Smooth muscle cell of trachea (primary cell): ENCODE data around the gene HLA-A. TPM values are rescaled to one million over a fixed set of nuclear protein-coding genes. Genes with fewer than 3 reads are reported as not detected.

ENCODE experiments used
- total RNA-seq: library from RNA; depleted of rRNA; stranded (reverse); fragments of >200 nt; gene quantifications from 2 replicates; pipeline ENCODE4 v1.2.1, GENCODE V29; 2014

The HLA-A gene
- 281 and 453 TPM in 2 replicates for total RNA-seq

GRCh38 chr6:29942275-29943052 is at the start of gene HLA-A:
TSS of gene HLA-A (plus strand) at chr6:29942532. CDS start at chr6:29942554, 22 bp downstream.

Other genes with a start within 250 kb of the HLA-A start
- gene HLA-F, start 219.1 kb upstream of the HLA-A start, total RNA-seq: 1.3 and 1.9 TPM in 2 replicates
- 0.17 TPM in 1 of 2 replicates, not detected in the other for gene HLA-G, start 114.7 kb upstream of the HLA-A start, total RNA-seq
- 25.0 and 29.2 TPM in 2 replicates for gene POLR1H, start 118.7 kb downstream of the HLA-A start, total RNA-seq
- gene PPP1R11, start 124.7 kb downstream of the HLA-A start, total RNA-seq: 15.6 and 23.0 TPM in 2 replicates
- under 0.01 TPM in 1 of 2 replicates, not detected in the other for gene RNF39, start 133.2 kb downstream of the HLA-A start, total RNA-seq
- gene TRIM31, start 170.6 kb downstream of the HLA-A start, total RNA-seq: not detected in 2 replicates
- not detected in 2 replicates for gene TRIM40, start 193.6 kb downstream of the HLA-A start, total RNA-seq
- not detected in 2 replicates for gene TRIM10, start 218.7 kb downstream of the HLA-A start, total RNA-seq
- gene TRIM15, start 221.0 kb downstream of the HLA-A start, total RNA-seq: not detected in 2 replicates